ENCODE results near the gene MAP2K5.
"Not testable (repeated sequence)": the region's sequence is repeated elsewhere in the genome, so short reads cannot be mapped to it uniquely, and the experiment has no call there.

Gene MAP2K5

GRCh38 chr15:67670647-67671305, 128.3 kb downstream of the MAP2K5 start:
- TF ChIP-seq, protein P1, sequence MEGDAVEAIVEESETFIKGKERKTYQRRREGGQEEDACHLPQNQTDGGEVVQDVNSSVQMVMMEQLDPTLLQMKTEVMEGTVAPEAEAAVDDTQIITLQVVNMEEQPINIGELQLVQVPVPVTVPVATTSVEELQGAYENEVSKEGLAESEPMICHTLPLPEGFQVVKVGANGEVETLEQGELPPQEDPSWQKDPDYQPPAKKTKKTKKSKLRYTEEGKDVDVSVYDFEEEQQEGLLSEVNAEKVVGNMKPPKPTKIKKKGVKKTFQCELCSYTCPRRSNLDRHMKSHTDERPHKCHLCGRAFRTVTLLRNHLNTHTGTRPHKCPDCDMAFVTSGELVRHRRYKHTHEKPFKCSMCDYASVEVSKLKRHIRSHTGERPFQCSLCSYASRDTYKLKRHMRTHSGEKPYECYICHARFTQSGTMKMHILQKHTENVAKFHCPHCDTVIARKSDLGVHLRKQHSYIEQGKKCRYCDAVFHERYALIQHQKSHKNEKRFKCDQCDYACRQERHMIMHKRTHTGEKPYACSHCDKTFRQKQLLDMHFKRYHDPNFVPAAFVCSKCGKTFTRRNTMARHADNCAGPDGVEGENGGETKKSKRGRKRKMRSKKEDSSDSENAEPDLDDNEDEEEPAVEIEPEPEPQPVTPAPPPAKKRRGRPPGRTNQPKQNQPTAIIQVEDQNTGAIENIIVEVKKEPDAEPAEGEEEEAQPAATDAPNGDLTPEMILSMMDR (IDR thresholded peaks at IDR 0.05; ENCODE audit: low read depth, low read length): no peak
- peak in 1 of 2 donors; percentile 9 for DNase-seq (ENCODE audit: low read depth in 2 of 2)
- H3K4me3 ChIP-seq (replicated peaks in 1 of 2; ENCODE audit: low read depth in 2 of 2, low read length in 2 of 2): no peak overlapping the region

GRCh38 chr15:67672834-67673233, 130.3 kb downstream of the MAP2K5 start:
- not testable (repeated sequence) for DNase-seq (ENCODE audit: low read depth in 2 of 2); H3K4me3 ChIP-seq (replicated peaks in 1 of 2; ENCODE audit: low read depth in 2 of 2, low read length in 2 of 2)

DNA sequence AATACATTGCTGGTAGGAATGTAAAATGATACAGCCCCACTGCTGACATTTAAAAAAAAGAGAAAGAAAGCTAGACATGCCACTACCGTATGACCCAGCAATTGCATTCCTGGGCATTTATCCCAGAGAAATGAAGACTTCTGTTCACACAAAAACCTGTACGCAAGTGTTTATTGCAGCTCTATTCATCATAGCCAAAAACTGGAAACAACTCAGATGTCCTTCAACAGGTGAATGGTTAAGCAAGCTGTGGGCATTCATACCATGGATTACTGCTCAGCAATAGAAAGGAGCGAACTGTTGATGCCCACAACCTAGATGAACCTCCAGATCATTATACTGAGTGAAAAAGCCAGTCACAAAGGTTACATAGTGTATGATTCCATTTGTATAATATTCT, 132.5 kb downstream of the MAP2K5 start:
- TF ChIP-seq, protein P1 (IDR thresholded peaks at IDR 0.05; ENCODE audit: low read depth, low read length): no peak
- DNase-seq (ENCODE audit: low read depth in 2 of 2): no peak
- no peak overlapping the region for H3K4me3 ChIP-seq (replicated peaks in 1 of 2; ENCODE audit: low read depth in 2 of 2, low read length in 2 of 2)

DNA sequence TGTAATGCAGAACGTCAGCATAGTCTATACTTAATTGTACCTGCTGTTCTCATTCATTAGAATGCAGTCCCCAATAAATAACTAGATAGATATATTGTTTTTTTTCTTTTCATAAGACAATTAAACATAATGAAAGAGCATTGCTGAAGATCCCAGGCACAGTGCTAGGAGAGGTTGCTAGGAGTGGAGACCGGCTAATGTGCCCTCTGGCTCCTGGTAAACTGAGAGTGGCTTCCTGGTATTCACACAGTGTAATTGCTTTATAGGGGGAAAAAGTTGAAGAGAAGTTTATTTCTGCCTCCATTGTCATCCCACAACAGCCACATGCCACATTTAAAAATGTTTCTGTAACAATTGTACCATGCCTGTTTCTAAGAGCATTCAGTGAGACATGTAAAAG, 135.6 kb downstream of the MAP2K5 start:
- DNase-seq (ENCODE audit: low read depth in 2 of 2): no peak
- TF ChIP-seq, protein P1 (IDR thresholded peaks at IDR 0.05; ENCODE audit: low read depth, low read length): no peak
- no peak overlapping the region for H3K4me3 ChIP-seq (replicated peaks in 1 of 2; ENCODE audit: low read depth in 2 of 2, low read length in 2 of 2)

GRCh38 chr15:67678993-67679392, 136.5 kb downstream of the MAP2K5 start:
- no peak overlapping the region for H3K4me3 ChIP-seq (replicated peaks in 1 of 2; ENCODE audit: low read depth in 2 of 2, low read length in 2 of 2)
- no peak for DNase-seq (ENCODE audit: low read depth in 2 of 2)
- TF ChIP-seq, protein P1 (IDR thresholded peaks at IDR 0.05; ENCODE audit: low read depth, low read length): no peak

- peak; percentile 25 to 47 for DNase-seq (ENCODE audit: low read depth in 2 of 2)
Measured at GRCh38 chr15:67680641-67681040, 138.1 kb downstream of the MAP2K5 start.

DNA sequence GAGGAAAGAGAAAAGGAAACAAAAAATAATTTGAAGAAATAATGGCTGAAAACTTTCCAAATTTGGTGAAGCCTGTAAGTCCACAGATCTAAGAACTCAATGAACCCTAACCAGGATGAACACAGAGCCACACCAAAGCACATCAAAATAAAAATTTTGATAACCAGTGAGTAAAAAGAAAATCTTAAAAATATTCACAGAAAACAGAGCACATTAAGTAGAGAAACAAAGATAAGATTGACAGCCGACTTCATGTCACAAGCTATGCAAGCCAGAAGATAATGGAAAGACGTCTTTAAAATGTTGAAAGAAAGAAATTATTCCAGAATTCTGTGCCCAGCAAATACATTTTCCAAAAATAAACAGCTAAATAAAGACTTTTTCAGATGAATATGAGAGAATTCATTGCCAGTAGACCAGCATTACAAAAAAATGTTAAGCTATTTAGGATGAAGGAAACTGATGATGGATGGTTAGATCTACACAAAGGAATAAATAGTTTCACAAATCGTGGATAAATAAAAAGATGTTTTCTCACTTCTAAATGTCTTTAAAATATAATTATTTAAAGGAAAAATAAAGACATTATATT, 142.6 kb downstream of the MAP2K5 start:
- no peak overlapping the region for H3K4me3 ChIP-seq (replicated peaks in 1 of 2; ENCODE audit: low read depth in 2 of 2, low read length in 2 of 2)
- DNase-seq (ENCODE audit: low read depth in 2 of 2): peak; percentile 46 to 55
- TF ChIP-seq, protein P1 (IDR thresholded peaks at IDR 0.05; ENCODE audit: low read depth, low read length): no peak

More at GRCh38 chr15:67680641-67681040, 138.1 kb downstream of the MAP2K5 start:
- TF ChIP-seq, protein P1 (IDR thresholded peaks at IDR 0.05; ENCODE audit: low read depth, low read length): no peak
- H3K4me3 ChIP-seq (replicated peaks in 1 of 2; ENCODE audit: low read depth in 2 of 2, low read length in 2 of 2): no peak overlapping the region

All from cardiac fibroblast (primary cell).